Activated CD4-positive, CD25-positive, alpha-beta regulatory T cell treated with anti-CD3 and anti-CD28 coated beads, Interleukin-2, amount 50 U/mL, for 16 hours (primary cell): ENCODE measurements around the gene TMEM220.
"Not testable (repeated sequence)": the region's sequence is repeated elsewhere in the genome, so short reads cannot be mapped to it uniquely, and the experiment has no call there.

Experiments
- DNase-seq: peaks from one replicate; pipeline ENCODE4 v3.0.0-alpha.2; 2020; ENCODE audit warnings: low read depth, low spot score

TMEM220 gene

GRCh38 chr17:10728331-10728892 lies 1.4 kb downstream of the TMEM220 start:
- no peak for DNase-seq

- DNase-seq = no peak
Measured at GRCh38 chr17:10727192-10727591, 2.6 kb downstream of the TMEM220 start.

- no peak for DNase-seq
Measured at GRCh38 chr17:10726196-10726595, 3.6 kb downstream of the TMEM220 start.

- DNase-seq = no peak
Measured at GRCh38 chr17:10725262-10725661, 4.6 kb downstream of the TMEM220 start.

- no peak for DNase-seq
Measured at GRCh38 chr17:10724546-10725195, 5.2 kb downstream of the TMEM220 start.

- DNase-seq = no peak
Measured at GRCh38 chr17:10718547-10718946, 11.3 kb downstream of the TMEM220 start.

- DNase-seq = no peak
Measured at GRCh38 chr17:10716218-10716617, 13.6 kb downstream of the TMEM220 start.

- no peak for DNase-seq
Measured at GRCh38 chr17:10713318-10713717, 16.5 kb downstream of the TMEM220 start.

- DNase-seq = no peak
Measured at GRCh38 chr17:10705727-10706126, 24.1 kb downstream of the TMEM220 start.

- DNase-seq = no peak
Measured at GRCh38 chr17:10702574-10702973, 27.2 kb downstream of the TMEM220 start.

- DNase-seq = no peak
Measured at GRCh38 chr17:10699856-10700255, 30.0 kb downstream of the TMEM220 start.

- no peak for DNase-seq
Measured at GRCh38 chr17:10698096-10698818, 31.6 kb downstream of the TMEM220 start.

GRCh38 chr17:10697092-10698081 lies 32.4 kb downstream of the TMEM220 start, which contains the start of the genes ADPRM and SCO1:
ADPRM (plus strand) TSS chr17:10697594; CDS start chr17:10704927, 7,333 bp downstream.
SCO1 (minus strand) TSS chr17:10697533; CDS start chr17:10697507, 26 bp downstream.
- peak; percentile 90 for DNase-seq

- not testable (repeated sequence) for DNase-seq
Measured at GRCh38 chr17:10695875-10696407, 33.9 kb downstream of the TMEM220 start.

GRCh38 chr17:10687499-10687898 lies 42.3 kb downstream of the TMEM220 start:
- no peak for DNase-seq

- DNase-seq = no peak
Measured at GRCh38 chr17:10683853-10684252, 46.0 kb downstream of the TMEM220 start.

- no peak for DNase-seq
Measured at GRCh38 chr17:10681866-10682446, 47.9 kb downstream of the TMEM220 start.

- no peak for DNase-seq
Measured at GRCh38 chr17:10674704-10675103, 55.1 kb downstream of the TMEM220 start.

- DNase-seq = no peak
Measured at GRCh38 chr17:10673312-10673711, 56.5 kb downstream of the TMEM220 start.

GRCh38 chr17:10668775-10669174 lies 61.0 kb downstream of the TMEM220 start:
- DNase-seq = no peak

GRCh38 chr17:10666906-10667305 lies 62.9 kb downstream of the TMEM220 start:
- no peak for DNase-seq
